PC-9 (cell line): ENCODE results near the gene SDK2. TPM values are rescaled to one million over a fixed set of nuclear protein-coding genes. Genes with fewer than 3 reads are reported as not detected.

Experiments
- BruUV-seq: library from RNA; stranded (reverse); fragments of 400-500 nt; replicated peaks from 2 replicates; lab custom pipeline; 2021; lab: Mats Ljungman, UMichigan
- CTCF ChIA-PET: fragments of 300-600 bp; sonication (Branson Sonifier 250); formaldehyde crosslinking; loops from one replicate; lab custom pipeline; 2022; ENCODE audit warnings: antibody characterized with exemption; lab: Charles Lee
- POLR2A ChIA-PET: fragments of 300-600 bp; sonication (Branson Sonifier 250); formaldehyde crosslinking; loops from one replicate; lab custom pipeline; 2022; ENCODE audit warnings: antibody characterized with exemption; ENCODE audit not compliant: unreplicated experiment; lab: Charles Lee
- DNase-seq, 2 experiments: peaks; one replicate each; pipeline versions ENCODE4 v3.0.0 to v3.0.0-alpha.2; 2015 to 2022; ENCODE audit warnings: mixed read lengths in 1 of 2
- H2AFZ ChIP-seq: fragments of 200-600 bp; sonication (generic); 2 replicates; pipeline ENCODE4 v1.8.1; 2017; ENCODE audit warnings: antibody characterized with exemption
- H3F3A ChIP-seq: fragments of 200-600 bp; sonication (generic); 2 replicates; pipeline ENCODE4 v1.8.1; 2017; ENCODE audit warnings: antibody characterized with exemption, mild to moderate bottlenecking, low read depth; ENCODE audit not compliant: insufficient read depth
- H3K27ac ChIP-seq: fragments of 200-600 bp; sonication (generic); 2 replicates; pipeline ENCODE4 v1.6.1; 2016; ENCODE audit warnings: mixed run types
- H3K27me3 ChIP-seq: fragments of 200-600 bp; sonication (generic); 2 replicates; pipeline ENCODE4 v1.6.1; 2016; ENCODE audit warnings: low read depth, mixed run types; ENCODE audit not compliant: insufficient read depth
- H3K36me3 ChIP-seq: fragments of 200-600 bp; sonication (generic); 2 replicates; pipeline ENCODE4 v1.6.1; 2016; ENCODE audit warnings: low read depth, mixed run types
- H3K4me1 ChIP-seq: fragments of 200-600 bp; sonication (generic); replicated peaks from 2 replicates; pipeline ENCODE4 v1.6.1; 2016; ENCODE audit warnings: mixed run types; ENCODE audit not compliant: insufficient read depth
- H3K4me2 ChIP-seq: fragments of 200-600 bp; sonication (generic); 2 replicates; pipeline ENCODE4 v1.6.1; 2017; ENCODE audit warnings: mixed run types
- H3K4me3 ChIP-seq: fragments of 200-600 bp; sonication (generic); 2 replicates; pipeline ENCODE4 v1.6.1; 2016; ENCODE audit warnings: mixed run types
- H3K79me2 ChIP-seq: fragments of 200-600 bp; sonication (generic); 2 replicates; pipeline ENCODE4 v1.6.1; 2017; ENCODE audit warnings: low read depth, mixed run types
- H3K9me2 ChIP-seq: fragments of 200-600 bp; sonication (generic); 2 replicates; pipeline ENCODE4 v1.8.1; 2017; ENCODE audit warnings: mild to moderate bottlenecking; ENCODE audit not compliant: insufficient read depth
- H3K9me3 ChIP-seq: fragments of 200-600 bp; sonication (generic); 2 replicates; pipeline ENCODE4 v1.8.1; 2016; ENCODE audit warnings: low read depth; ENCODE audit not compliant: insufficient read depth
- H4K20me1 ChIP-seq: fragments of 200-600 bp; sonication (generic); 2 replicates; pipeline ENCODE4 v1.8.1; 2017; ENCODE audit not compliant: insufficient read depth
- CTCF ChIP-seq: fragments of 200-600 bp; sonication (generic); conservative IDR thresholded peaks from 2 replicates; pipeline ENCODE4 v1.6.1; 2017; ENCODE audit warnings: mixed run types, antibody characterized with exemption, mild to moderate bottlenecking, moderate library complexity
- EZH2 ChIP-seq: fragments of 200-600 bp; sonication (generic); IDR thresholded peaks from 2 replicates; pipeline ENCODE4 v1.8.0; 2017; ENCODE audit warnings: antibody characterized with exemption, low read depth
- intact Hi-C: fragments of 100-400 bp; cut with micrococcal nuclease; formaldehyde crosslinking; loops from one replicate; pipeline ENCODE4 v1.10.0; 2022; ENCODE audit not compliant: unreplicated experiment
- total RNA-seq: library from RNA; stranded (reverse); gene quantifications from 2 replicates; pipeline ENCODE4 v1.2.3, GENCODE V29; 2021

The SDK2 gene
- total RNA-seq, 1 experiment from 2014 or later, result 0.04 TPM

GRCh38 chr17:73400915-73401545 lies 243.2 kb downstream of the SDK2 start:
- ChIA-PET POLR2A (interaction anchor here (0.5 kb wide), 1 partner anchor 8 kb away, joined by 8 read pairs; no protein-coding TSS in a partner anchor), CTCF (no interaction called here)
- TF ChIP-seq EZH2 (no peak), CTCF (no peak)
- no peaks in the 10 kb centered on the region for H3K4me1 ChIP-seq
- H3K4me2 ChIP-seq, result no peak overlapping the region
- no peak overlapping the region for H3K4me3 ChIP-seq
- peaks cover 59% of the 10 kb centered on the region for H3K27me3 ChIP-seq
- no peaks in the 10 kb centered on the region for H3F3A ChIP-seq
- no peaks in the 10 kb centered on the region for H3K9me2 ChIP-seq
- no peaks in the 10 kb centered on the region for H3K9me3 ChIP-seq
- no peaks in the 10 kb centered on the region for H3K79me2 ChIP-seq
- no peak overlapping the region for H3K27ac ChIP-seq
- intact Hi-C loops, result no loop called here
- H3K36me3 ChIP-seq, result no peaks in the 10 kb centered on the region
- no peak for DNase-seq
- H4K20me1 ChIP-seq, result no peaks in the 10 kb centered on the region
- BruUV-seq, result no TSS peak
- no peak overlapping the region for H2AFZ ChIP-seq

GRCh38 chr17:73399056-73399455 lies 245.2 kb downstream of the SDK2 start:
- TF ChIP-seq EZH2 (no peak), CTCF (no peak)
- no TSS peak for BruUV-seq
- Histone ChIP-seq H3K4me1 (no peaks in the 10 kb centered on the region), H3K27me3 (peaks cover 60% of the 10 kb centered on the region), H3K36me3 (no peaks in the 10 kb centered on the region), H4K20me1 (no peaks in the 10 kb centered on the region), H3K9me2 (no peaks in the 10 kb centered on the region), H3K9me3 (no peaks in the 10 kb centered on the region), H3K79me2 (no peaks in the 10 kb centered on the region), H3K4me3 (no peak overlapping the region), H3F3A (no peaks in the 10 kb centered on the region), H3K4me2 (no peak overlapping the region), H3K27ac (no peak overlapping the region), H2AFZ (no peak overlapping the region)
- POLR2A ChIA-PET, result no interaction called here
- no peak for DNase-seq
- intact Hi-C loops, result no loop called here
- CTCF ChIA-PET, result no interaction called here

- Histone ChIP-seq H3K9me3 (no peaks in the 10 kb centered on the region), H2AFZ (no peak overlapping the region), H3K27ac (no peak overlapping the region), H3K4me2 (no peak overlapping the region), H3K27me3 (peaks cover 60% of the 10 kb centered on the region), H3K79me2 (no peaks in the 10 kb centered on the region), H3K36me3 (no peaks in the 10 kb centered on the region), H4K20me1 (0 out of 2 replicates have a peak, but pooled peaks cover 3% of the 10 kb centered on the region), H3K9me2 (no peaks in the 10 kb centered on the region), H3F3A (no peaks in the 10 kb centered on the region), H3K4me3 (no peak overlapping the region), H3K4me1 (no peaks in the 10 kb centered on the region)
- TF ChIP-seq EZH2 (no peak), CTCF (no peak)
- DNase-seq, result no peak
- CTCF ChIA-PET, result interaction anchor here (0.6 kb wide), 1 partner anchor 611 kb away, joined by 3 read pairs; no protein-coding TSS in a partner anchor
- intact Hi-C loops, result no loop called here
- POLR2A ChIA-PET, result no interaction called here
- BruUV-seq, result no TSS peak
Measured at GRCh38 chr17:73397856-73398540, 246.2 kb downstream of the SDK2 start.
